GM12878 (cell line): ENCODE data around the gene LCN9. TPM values are rescaled to one million over a fixed set of nuclear protein-coding genes. Genes with fewer than 3 reads are reported as not detected.

Experiments
- ATAC-seq: fragments of 200-7000 bp; cut with Tn5 transposase; 3 replicates; pipeline ENCODE4 v1.9.1; 2020; ENCODE audit warnings: mild to moderate bottlenecking, moderate library complexity
- BruUV-seq: library from RNA; stranded (reverse); fragments of 400-500 nt; replicated peaks from 2 replicates; lab custom pipeline; 2021; lab: Mats Ljungman, UMichigan
- CTCF ChIA-PET: fragments of 300-600 bp; sonication (Branson Sonifier 250); formaldehyde crosslinking; extraction: SDS; loops from one replicate; lab custom pipeline; 2021; ENCODE audit warnings: inconsistent platforms; lab: Yijun Ruan, JAX
- POLR2A ChIA-PET: fragments of 350-600 bp; formaldehyde crosslinking; extraction: SDS; loops from one replicate; lab custom pipeline; 2021; ENCODE audit warnings: inconsistent platforms; lab: Charles Lee
- RAD21 ChIA-PET: fragments of 300-600 bp; sonication (Branson Sonifier 250); formaldehyde crosslinking; loops from one replicate; lab custom pipeline; 2023; ENCODE audit warnings: antibody characterized with exemption; ENCODE audit not compliant: unreplicated experiment; lab: Charles Lee
- SMC1A ChIA-PET: fragments of 300-600 bp; sonication (Branson Sonifier 250); formaldehyde crosslinking; loops from one replicate; lab custom pipeline; 2023; ENCODE audit not compliant: unreplicated experiment, uncharacterized antibody; lab: Charles Lee
- DNase-seq: peaks from one replicate; pipeline ENCODE4 v3.0.0-alpha.2; 2011; ENCODE audit warnings: low read depth, low spot score
- FAIRE-seq: peaks from 3 replicates; lab custom pipeline; 2011; peaks lifted over from hg19 to GRCh38; lab: Jason Lieb, UNC
- H2AFZ ChIP-seq: 2 replicates; pipeline ENCODE4 v1.6.0; 2011; ENCODE audit warnings: low read depth, low read length, control low read depth; ENCODE audit not compliant: control insufficient read depth
- H3K27ac ChIP-seq: 2 replicates; pipeline ENCODE4 v1.5.1; 2011; ENCODE audit warnings: control low read depth; ENCODE audit not compliant: control insufficient read depth, insufficient read depth
- H3K27me3 ChIP-seq, 2 experiments: replicated peaks in 1 of 2; 2 replicates each; pipeline versions ENCODE4 v1.6.0 to v1.6.1; 2011; ENCODE audit warnings: low read length in 1 of 2; ENCODE audit not compliant: control insufficient read depth in 2 of 2, insufficient read depth in 2 of 2
- H3K36me3 ChIP-seq, 2 experiments: 2 replicates each; pipeline ENCODE4 v1.5.1; 2011; ENCODE audit warnings: low read length in 1 of 2; ENCODE audit not compliant: control insufficient read depth in 2 of 2, insufficient read depth in 2 of 2
- H3K4me1 ChIP-seq: 2 replicates; pipeline ENCODE4 v1.6.1; 2011; ENCODE audit warnings: mild to moderate bottlenecking, low read length, moderate library complexity, mixed read lengths; ENCODE audit not compliant: control insufficient read depth, insufficient read depth
- H3K4me2 ChIP-seq: 2 replicates; pipeline ENCODE4 v1.6.0; 2011; ENCODE audit warnings: control low read depth; ENCODE audit not compliant: control insufficient read depth, insufficient read depth
- H3K4me3 ChIP-seq: fragments of 200-600 bp; sonication (generic); 2 replicates; pipeline ENCODE4 v1.5.1; 2016
- H3K79me2 ChIP-seq: 2 replicates; pipeline ENCODE4 v1.6.0; 2011; ENCODE audit warnings: low read length; ENCODE audit not compliant: control insufficient read depth, insufficient read depth
- H3K9ac ChIP-seq: 2 replicates; pipeline ENCODE4 v1.8.0; 2011; ENCODE audit warnings: low read length, control low read depth, mixed read lengths; ENCODE audit not compliant: control insufficient read depth, insufficient read depth
- H3K9me3 ChIP-seq: replicated peaks from 3 replicates; pipeline ENCODE4 v1.5.1; 2011; ENCODE audit warnings: mild to moderate bottlenecking, low read length; ENCODE audit not compliant: control insufficient read depth, insufficient read depth
- H4K20me1 ChIP-seq: 2 replicates; pipeline ENCODE4 v1.6.0; 2011; ENCODE audit not compliant: control insufficient read depth, insufficient read depth
- ATF7 ChIP-seq: fragments of 450-650 bp; IDR thresholded peaks from 2 replicates; pipeline ENCODE4 v1.6.1; 2016; ENCODE audit warnings: low read depth, mild to moderate bottlenecking
- BCL11A ChIP-seq: IDR thresholded peaks from 2 replicates; pipeline ENCODE4 v1.6.1; 2011; ENCODE audit warnings: low read depth, low read length
- BMI1 ChIP-seq: fragments of 450-650 bp; IDR thresholded peaks from 2 replicates; pipeline ENCODE4 v1.6.1; 2016; ENCODE audit warnings: mild to moderate bottlenecking, moderate library complexity, borderline replicate concordance
- BRCA1 ChIP-seq: IDR thresholded peaks from 2 replicates; pipeline ENCODE4 v1.6.1; 2011; ENCODE audit warnings: low read depth, low read length, improper control_type of control experiment
- CREM ChIP-seq: IDR thresholded peaks from 2 replicates; pipeline ENCODE4 v1.6.1; 2014; ENCODE audit warnings: antibody characterized with exemption, low read depth
- KAT2A ChIP-seq: conservative IDR thresholded peaks from 2 replicates; pipeline ENCODE4 v1.6.1; 2011; ENCODE audit warnings: low read depth, low read length; ENCODE audit not compliant: control insufficient read depth
- KDM1A ChIP-seq: fragments of 200-600 bp; sonication (generic); IDR thresholded peaks from 2 replicates; pipeline ENCODE4 v1.6.1; 2016; ENCODE audit warnings: borderline replicate concordance
- MAX ChIP-seq: IDR thresholded peaks from 2 replicates; pipeline ENCODE4 v1.6.1; 2012; ENCODE audit warnings: low read depth, low read length, improper control_type of control experiment
- NBN ChIP-seq: fragments of 450-650 bp; IDR thresholded peaks from 2 replicates; pipeline ENCODE4 v1.6.1; 2016
- NFXL1 ChIP-seq: fragments of 450-650 bp; IDR thresholded peaks from 2 replicates; pipeline ENCODE4 v1.6.1; 2017; ENCODE audit warnings: antibody characterized with exemption, mild to moderate bottlenecking, borderline replicate concordance
- NR2F1 ChIP-seq: fragments of 450-650 bp; conservative IDR thresholded peaks from 2 replicates; pipeline ENCODE4 v1.6.1; 2017; ENCODE audit warnings: mild to moderate bottlenecking
- SIX5 ChIP-seq: IDR thresholded peaks from 2 replicates; pipeline ENCODE4 v1.6.1; 2011; ENCODE audit warnings: mild to moderate bottlenecking, low read depth, low read length, moderate library complexity; ENCODE audit not compliant: severe bottlenecking
- STAT3 ChIP-seq: IDR thresholded peaks from 2 replicates; pipeline ENCODE4 v1.6.1; 2011; ENCODE audit warnings: low read depth, low read length, improper control_type of control experiment
- TCF12 ChIP-seq: IDR thresholded peaks from 2 replicates; pipeline ENCODE4 v1.6.1; 2011; ENCODE audit warnings: low read depth, mild to moderate bottlenecking, low read length
- ZBED1 ChIP-seq: IDR thresholded peaks from 2 replicates; pipeline ENCODE4 v1.6.1; 2016; ENCODE audit warnings: borderline replicate concordance
- ZNF217 ChIP-seq: fragments of 450-650 bp; IDR thresholded peaks from 2 replicates; pipeline ENCODE4 v1.6.1; 2017; ENCODE audit warnings: antibody characterized with exemption, mild to moderate bottlenecking
- ZNF274 ChIP-seq: IDR thresholded peaks from one replicate; pipeline ENCODE4 v1.8.0; 2011; ENCODE audit not compliant: insufficient read length, insufficient read depth
- ZSCAN29 ChIP-seq: fragments of 450-650 bp; IDR thresholded peaks from 2 replicates; pipeline ENCODE4 v1.6.1; 2017; ENCODE audit warnings: mild to moderate bottlenecking, moderate library complexity
- WGBS: methylation state at CpG from one replicate; pipeline ENCODE4 v1.1.6; 2016; ENCODE audit warnings: low lambda C conversion rate; ENCODE audit not compliant: insufficient replicate concordance, insufficient coverage; ENCODE audit errors: missing lambda C conversion rate; 5-methylcytosine and 5-hydroxymethylcytosine counted together
- in situ Hi-C: fragments of 300-500 bp; cut with MboI; formaldehyde crosslinking; loops from 9 replicates; pipeline ENCODE4 v1.14.3; 2018; ENCODE audit warnings: mixed read lengths
- intact Hi-C: fragments of 100-400 bp; cut with micrococcal nuclease; formaldehyde crosslinking; loops from one replicate; pipeline ENCODE4 v1.14.2; 2022; ENCODE audit not compliant: unreplicated experiment
- polyA plus RNA-seq, 11 experiments: library from polyadenylated mRNA; depleted of rRNA in 4 of 11; unstranded in 6 of 11; stranded (reverse) in 5 of 11; fragments of >200 nt; fragmentation: Nextera tagmentation in 4 of 11; fragmentation: Illumina TruSeq in 1 of 11; extraction: Ambion mirVana in 4 of 11; extraction: Trizol in 1 of 11; gene quantifications; 1 replicate in 1 of 11; 2 replicates in 10 of 11; pipeline versions ENCODE4 v1.2.1 to v1.2.3, GENCODE V29; 2011 to 2016; ENCODE audit warnings: inconsistent platforms in 2 of 11, missing spikeins in 2 of 11, low read depth in 1 of 11
- total RNA-seq, 4 experiments: library from RNA; depleted of rRNA in 3 of 4; stranded (reverse); fragments of >200 nt in 3 of 4; fragmentation: Illumina TruSeq in 1 of 4; extraction: Trizol in 1 of 4; gene quantifications; 2 replicates each; pipeline versions ENCODE4 v1.2.1 to v1.2.3, GENCODE V29; 2013 to 2021

LCN9 gene
- total and polyA plus RNA-seq, 10 of the 15 experiments (the other 5 are each of a cell fraction or from before 2014, with no cell fraction given): not detected

- 54% methylated on average over 32 of the region's 34 CpGs for WGBS
- intact Hi-C loops (no loop called here), in situ Hi-C loops (no loop called here)
- no peak for TF ChIP-seq NFXL1
- no peak for TF ChIP-seq ZSCAN29
- no peak for TF ChIP-seq BCL11A
- TF ChIP-seq KAT2A: no peak
- TF ChIP-seq BRCA1: no peak
- no peak for TF ChIP-seq ZNF274
- TF ChIP-seq STAT3: no peak
- no peak for TF ChIP-seq ATF7
- TF ChIP-seq ZNF217: no peak
- TF ChIP-seq SIX5: no peak
- no peak for TF ChIP-seq MAX
- TF ChIP-seq NR2F1: no peak
- no peak for TF ChIP-seq NBN
- TF ChIP-seq CREM: no peak
- TF ChIP-seq KDM1A: no peak
- TF ChIP-seq BMI1: no peak
- TF ChIP-seq TCF12: no peak
- TF ChIP-seq ZBED1: no peak
- no peak overlapping the region for H3K4me2 ChIP-seq
- H3K27ac ChIP-seq: no peak overlapping the region
- no peak overlapping the region for H3K9ac ChIP-seq
- H4K20me1 ChIP-seq: no peaks in the 10 kb centered on the region
- H2AFZ ChIP-seq: no peak overlapping the region
- ChIA-PET POLR2A (no interaction called here), SMC1A (no interaction called here), RAD21 (no interaction called here), CTCF (no interaction called here)
- H3K4me3 ChIP-seq: no peak overlapping the region
- FAIRE-seq: no peak
- DNase-seq: no peak
- ATAC-seq: no peak
- no TSS peak for BruUV-seq
- no peaks in the 10 kb centered on the region for H3K9me3 ChIP-seq
- H3K4me1 ChIP-seq: no peaks in the 10 kb centered on the region
- no peaks in the 10 kb centered on the region; a peak in 1 of 4 replicates for H3K27me3 ChIP-seq
- H3K36me3 ChIP-seq: no peaks in the 10 kb centered on the region
- H3K79me2 ChIP-seq: no peaks in the 10 kb centered on the region
Observed at GRCh38 chr9:135613946-135614805, 48.9 kb upstream of the LCN9 start.
